GM19468 (cell line): ENCODE data around the gene STXBP5.
A peak's percentile ranks its signal among the peaks of the same experiment; 100 is the strongest.

Source experiments
- ATAC-seq: cut with Tn5 transposase; IDR thresholded peaks from one replicate; pipeline ENCODE4 v1.9.1; 2021; ENCODE audit warnings: mild to moderate bottlenecking, moderate library complexity, moderate number of reproducible peaks; ENCODE audit not compliant: unreplicated experiment; ENCODE audit errors: extremely low read depth

STXBP5 gene

GRCh38 chr6:147176795-147177194, 27.4 kb upstream of the STXBP5 start:
- ATAC-seq = no peak

- no peak for ATAC-seq
These were observed 26.9 kb upstream of the STXBP5 start for GRCh38 chr6:147177286-147177685.

GRCh38 chr6:147178355-147178754, 25.9 kb upstream of the STXBP5 start:
- ATAC-seq = no peak

- ATAC-seq = no peak
These were observed 24.4 kb upstream of the STXBP5 start for GRCh38 chr6:147179809-147180208.

GRCh38 chr6:147180926-147181325, 23.3 kb upstream of the STXBP5 start:
- ATAC-seq = no peak

GRCh38 chr6:147184379-147184778, 19.8 kb upstream of the STXBP5 start:
- no peak for ATAC-seq

GRCh38 chr6:147185216-147185615, 19.0 kb upstream of the STXBP5 start:
- ATAC-seq = no peak

GRCh38 chr6:147190556-147190955, 13.7 kb upstream of the STXBP5 start:
- ATAC-seq = no peak

- ATAC-seq = no peak
These were observed 11.8 kb upstream of the STXBP5 start for GRCh38 chr6:147192278-147192911.

GRCh38 chr6:147194652-147195411, 9.4 kb upstream of the STXBP5 start:
- ATAC-seq = no peak

GRCh38 chr6:147195510-147195909, 8.7 kb upstream of the STXBP5 start:
- ATAC-seq = no peak

- ATAC-seq = no peak
These were observed 8.2 kb upstream of the STXBP5 start for GRCh38 chr6:147195987-147196386.

- no peak for ATAC-seq
These were observed 3.5 kb upstream of the STXBP5 start for GRCh38 chr6:147200711-147201110.

- ATAC-seq = no peak
These were observed 2.2 kb upstream of the STXBP5 start for GRCh38 chr6:147201885-147202515.

GRCh38 chr6:147202516-147203310, 1.5 kb upstream of the STXBP5 start:
- peak; percentile 84 for ATAC-seq

- ATAC-seq = peak; percentile 31
These were observed 732 bp upstream of the STXBP5 start for GRCh38 chr6:147203311-147204059.

- ATAC-seq = no peak
These were observed 660 bp downstream of the STXBP5 start for GRCh38 chr6:147204843-147205311.

- no peak for ATAC-seq
These were observed 1.7 kb downstream of the STXBP5 start for GRCh38 chr6:147205690-147206600.

- no peak for ATAC-seq
These were observed 3.1 kb downstream of the STXBP5 start for GRCh38 chr6:147207351-147207750.
